Vagina (tissue), 2 donors: ENCODE data around the gene NSMCE4A. TPM values are rescaled to one million over a fixed set of nuclear protein-coding genes. Genes with fewer than 3 reads are reported as not detected.

Experiments
- DNase-seq, 2 donors: peaks; one replicate each; pipeline ENCODE4 v3.0.0-alpha.2; 2017; ENCODE audit errors: extremely low spot score in 2 of 2
- H3K27ac ChIP-seq: fragments of 200-600 bp; sonication (generic); one replicate; pipeline ENCODE4 v1.5.1; 2019
- H3K27me3 ChIP-seq: fragments of 200-600 bp; sonication (generic); one replicate; pipeline ENCODE4 v1.5.1; 2019
- H3K36me3 ChIP-seq, 2 donors: fragments of 200-600 bp; sonication (generic); one replicate each; pipeline ENCODE4 v1.5.1; 2017 to 2019
- H3K4me1 ChIP-seq: fragments of 200-600 bp; sonication (generic); one replicate; pipeline ENCODE4 v1.5.1; 2019
- H3K4me3 ChIP-seq, 2 donors: fragments of 200-600 bp; sonication (generic); 1 replicate in 1 of 2; 2 replicates in 1 of 2; pipeline ENCODE4 v1.5.1; 2016 to 2019
- H3K9me3 ChIP-seq: fragments of 200-600 bp; sonication (generic); one replicate; pipeline ENCODE4 v1.5.1; 2019
- POLR2A ChIP-seq, 2 donors: fragments of 450-650 bp; IDR thresholded peaks; one replicate each; pipeline ENCODE4 v1.6.1; 2017; ENCODE audit warnings: antibody characterized with exemption in 2 of 2, mild to moderate bottlenecking in 2 of 2, moderate library complexity in 2 of 2
- POLR2AphosphoS5 ChIP-seq, 2 donors: sonication (generic); formaldehyde crosslinking; IDR thresholded peaks; one replicate each; pipeline ENCODE4 v1.9.0; 2017; ENCODE audit warnings: antibody characterized with exemption in 2 of 2, mild to moderate bottlenecking in 2 of 2, low read depth in 1 of 2; ENCODE audit not compliant: insufficient read depth in 1 of 2
- intact Hi-C: fragments of 100-400 bp; cut with DNase I; formaldehyde crosslinking; loops from one replicate; pipeline ENCODE4 v1.15.1; 2023
- total RNA-seq: library from RNA; depleted of rRNA; stranded (reverse); fragments of >200 nt; gene quantifications from one replicate; pipeline ENCODE4 v1.2.3, GENCODE V29; 2016
- TF ChIP-seq, protein P1 (sequence below), 3 experiments: fragments of 450-650 bp in 2 of 3; fragments of 200-600 bp in 1 of 3; sonication (generic) in 1 of 3; IDR thresholded peaks; one replicate each; pipeline ENCODE4 v1.5.1; 2017 to 2019; ENCODE audit warnings: antibody characterized with exemption in 3 of 3, mild to moderate bottlenecking in 2 of 3, moderate library complexity in 2 of 3

The NSMCE4A gene
- total RNA-seq, 1 donor from 2014 or later = 80.8 TPM

DNA sequence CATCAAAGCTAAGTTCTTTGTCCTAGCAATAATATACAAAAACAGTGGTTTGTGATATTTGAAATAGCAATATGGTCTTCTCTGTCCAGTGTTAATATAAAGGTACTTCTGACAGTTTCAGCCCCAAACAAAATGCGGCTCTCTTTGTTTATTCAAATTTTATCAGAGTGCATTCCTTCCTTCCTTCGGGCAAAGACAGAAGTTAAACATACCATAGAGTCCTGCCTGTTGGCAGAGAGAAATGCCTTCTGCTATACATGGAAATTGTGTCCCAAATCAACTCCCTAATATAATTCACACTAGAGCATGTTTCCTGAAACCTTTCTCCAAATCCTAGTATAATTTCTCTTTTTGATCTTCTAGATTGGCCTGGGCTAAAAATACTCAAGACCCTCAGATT lies 26.0 kb downstream of the NSMCE4A start:
- Histone ChIP-seq H3K27ac (no peak overlapping the region), H3K9me3 (no peaks in the 10 kb centered on the region), H3K36me3 (no peaks in the 10 kb centered on the region), H3K4me1 (no peaks in the 10 kb centered on the region), H3K4me3 (no peak overlapping the region), H3K27me3 (no peaks in the 10 kb centered on the region)
- TF ChIP-seq POLR2A (IDR thresholded peaks at IDR 0.05) = no peak
- TF ChIP-seq, protein P1, sequence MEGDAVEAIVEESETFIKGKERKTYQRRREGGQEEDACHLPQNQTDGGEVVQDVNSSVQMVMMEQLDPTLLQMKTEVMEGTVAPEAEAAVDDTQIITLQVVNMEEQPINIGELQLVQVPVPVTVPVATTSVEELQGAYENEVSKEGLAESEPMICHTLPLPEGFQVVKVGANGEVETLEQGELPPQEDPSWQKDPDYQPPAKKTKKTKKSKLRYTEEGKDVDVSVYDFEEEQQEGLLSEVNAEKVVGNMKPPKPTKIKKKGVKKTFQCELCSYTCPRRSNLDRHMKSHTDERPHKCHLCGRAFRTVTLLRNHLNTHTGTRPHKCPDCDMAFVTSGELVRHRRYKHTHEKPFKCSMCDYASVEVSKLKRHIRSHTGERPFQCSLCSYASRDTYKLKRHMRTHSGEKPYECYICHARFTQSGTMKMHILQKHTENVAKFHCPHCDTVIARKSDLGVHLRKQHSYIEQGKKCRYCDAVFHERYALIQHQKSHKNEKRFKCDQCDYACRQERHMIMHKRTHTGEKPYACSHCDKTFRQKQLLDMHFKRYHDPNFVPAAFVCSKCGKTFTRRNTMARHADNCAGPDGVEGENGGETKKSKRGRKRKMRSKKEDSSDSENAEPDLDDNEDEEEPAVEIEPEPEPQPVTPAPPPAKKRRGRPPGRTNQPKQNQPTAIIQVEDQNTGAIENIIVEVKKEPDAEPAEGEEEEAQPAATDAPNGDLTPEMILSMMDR (IDR thresholded peaks at IDR 0.05) = no peak
- no peak for TF ChIP-seq POLR2AphosphoS5 (IDR thresholded peaks at IDR 0.05; ENCODE audit: insufficient read depth in 1 of 2, low read depth in 1 of 2)
- intact Hi-C loops = no loop called here
- no peak for DNase-seq

DNA sequence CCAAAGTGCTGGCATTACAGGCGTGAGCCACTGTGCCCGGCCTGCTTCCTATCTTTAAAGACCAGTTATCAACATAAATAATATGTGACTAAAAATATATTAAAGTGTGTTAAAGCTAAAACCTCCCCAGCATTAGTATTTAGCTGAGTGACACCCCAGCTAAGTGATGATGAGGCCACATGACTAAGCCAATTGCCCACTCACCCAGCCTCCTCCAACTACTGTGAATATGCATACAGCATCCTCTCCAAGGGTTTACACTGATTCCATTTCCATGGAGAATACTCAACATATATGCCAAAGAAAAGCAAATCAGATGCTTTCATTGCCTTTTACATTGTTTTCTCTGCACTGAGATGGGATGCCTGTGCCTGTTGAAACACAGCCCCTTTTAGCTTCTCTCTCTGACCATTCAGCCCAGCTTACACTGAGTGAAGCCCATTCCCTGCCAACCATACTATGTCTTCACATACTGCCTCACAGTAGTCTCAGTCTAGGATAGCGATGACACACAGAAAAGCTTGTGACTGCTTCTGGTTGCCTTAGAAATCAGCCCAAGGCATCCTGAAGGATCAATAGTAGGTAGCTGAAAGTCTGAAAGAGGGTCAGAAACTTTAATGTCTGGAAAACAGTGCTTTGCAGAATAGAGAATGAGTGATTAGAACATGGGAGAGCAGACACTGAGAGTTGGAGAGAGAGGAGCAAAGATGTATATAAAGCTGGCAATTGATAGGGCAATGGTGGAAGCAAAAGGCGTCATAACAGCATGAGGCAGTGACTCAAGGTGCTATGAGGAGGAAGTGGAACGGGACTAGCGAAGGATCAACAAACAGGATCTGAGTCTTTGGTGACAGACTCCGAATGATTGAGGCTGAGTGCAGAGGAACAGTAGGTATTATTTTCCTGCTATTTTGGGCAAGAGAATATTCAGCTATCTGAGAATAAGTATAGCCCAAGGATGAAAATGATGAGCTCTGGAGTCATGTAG lies 27.4 kb downstream of the NSMCE4A start:
- no peaks in the 10 kb centered on the region for H3K9me3 ChIP-seq
- H3K4me1 ChIP-seq = no peaks in the 10 kb centered on the region
- intact Hi-C loops = no loop called here
- no peak overlapping the region for H3K27ac ChIP-seq
- H3K36me3 ChIP-seq = no peaks in the 10 kb centered on the region
- no peak overlapping the region for H3K4me3 ChIP-seq
- no peak for DNase-seq
- no peaks in the 10 kb centered on the region for H3K27me3 ChIP-seq
- TF ChIP-seq POLR2AphosphoS5 (IDR thresholded peaks at IDR 0.05; ENCODE audit: insufficient read depth in 1 of 2, low read depth in 1 of 2) (no peak), POLR2A (IDR thresholded peaks at IDR 0.05) (no peak)
- TF ChIP-seq, protein P1 (IDR thresholded peaks at IDR 0.05) = no peak

DNA sequence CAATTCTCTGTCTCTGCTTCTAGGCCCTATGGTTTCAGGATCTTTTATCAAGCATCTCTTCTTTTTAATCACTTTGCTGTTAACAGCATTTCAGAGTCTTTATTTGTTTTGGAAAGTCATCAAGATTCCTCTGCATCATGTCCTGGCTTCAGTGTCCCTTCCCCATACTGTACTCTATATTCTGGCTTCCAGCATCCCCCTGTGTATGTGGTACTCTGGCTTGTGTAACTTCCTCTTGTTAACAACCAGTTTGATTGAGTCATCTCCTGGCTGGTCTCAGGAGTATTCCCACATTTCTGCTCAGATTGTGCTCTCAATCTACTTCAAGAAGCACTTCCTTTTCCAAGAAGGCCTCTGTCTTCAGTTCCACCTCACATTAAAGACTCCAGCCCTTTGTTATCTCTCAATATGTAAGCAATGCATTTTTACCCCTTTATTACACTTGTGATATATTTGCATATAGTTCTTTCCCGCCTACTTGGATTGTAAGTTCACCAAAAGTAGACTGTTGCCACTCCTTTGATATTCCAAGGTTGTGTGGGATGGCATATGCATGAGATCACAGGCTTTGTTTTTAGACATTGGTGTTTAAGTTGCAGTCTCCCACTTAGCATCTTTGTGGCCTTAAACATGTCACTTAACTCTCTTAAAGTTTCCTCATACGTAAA lies 32.1 kb downstream of the NSMCE4A start:
- Histone ChIP-seq H3K4me3 (no peak overlapping the region), H3K36me3 (no peaks in the 10 kb centered on the region), H3K9me3 (no peaks in the 10 kb centered on the region), H3K27ac (no peak overlapping the region), H3K27me3 (no peaks in the 10 kb centered on the region), H3K4me1 (no peaks in the 10 kb centered on the region)
- no peak for DNase-seq
- intact Hi-C loops = no loop called here
- TF ChIP-seq, protein P1 (IDR thresholded peaks at IDR 0.05) = no peak
- TF ChIP-seq POLR2A (IDR thresholded peaks at IDR 0.05) (no peak), POLR2AphosphoS5 (IDR thresholded peaks at IDR 0.05; ENCODE audit: insufficient read depth in 1 of 2, low read depth in 1 of 2) (no peak)

DNA sequence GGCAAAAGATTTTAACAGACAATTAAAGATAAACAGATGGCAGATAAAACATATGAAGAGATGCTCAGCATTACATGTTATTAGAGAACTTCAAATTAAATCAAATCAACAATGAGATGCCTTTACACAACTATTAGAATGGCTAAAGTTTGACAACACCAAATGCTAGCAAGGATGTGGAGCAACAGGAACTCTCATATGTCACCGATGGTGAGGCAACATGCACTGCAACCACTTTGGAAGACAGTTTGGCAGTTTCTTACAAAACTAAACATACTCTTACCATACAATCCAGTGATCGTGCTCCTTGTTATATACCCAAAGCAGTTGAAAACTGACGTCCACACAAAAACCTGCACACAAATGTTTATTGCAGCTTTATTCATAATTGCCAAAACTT lies 33.5 kb downstream of the NSMCE4A start:
- Histone ChIP-seq H3K27me3 (no peaks in the 10 kb centered on the region), H3K4me1 (no peaks in the 10 kb centered on the region), H3K27ac (no peak overlapping the region), H3K36me3 (no peaks in the 10 kb centered on the region), H3K9me3 (no peaks in the 10 kb centered on the region), H3K4me3 (no peak overlapping the region)
- TF ChIP-seq, protein P1 (IDR thresholded peaks at IDR 0.05) = no peak
- TF ChIP-seq POLR2A (IDR thresholded peaks at IDR 0.05) = no peak
- TF ChIP-seq POLR2AphosphoS5 (IDR thresholded peaks at IDR 0.05; ENCODE audit: insufficient read depth in 1 of 2, low read depth in 1 of 2) = no peak
- DNase-seq = no peak
- intact Hi-C loops = no loop called here
